MM.1S (cell line): ENCODE measurements around the gene OR6K6.
A peak's percentile ranks its signal among the peaks of the same experiment; 100 is the strongest.

Experiments
- DNase-seq: peaks from one replicate; pipeline ENCODE4 v3.0.0-alpha.2; 2015
- H2AFZ ChIP-seq: fragments of 300-600 bp; sonication (generic); 2 replicates; pipeline ENCODE4 v1.6.0; 2016; ENCODE audit warnings: antibody characterized with exemption, low read length
- H3F3A ChIP-seq: fragments of 300-600 bp; sonication (generic); 2 replicates; pipeline ENCODE4 v1.6.1; 2016; ENCODE audit warnings: mild to moderate bottlenecking, antibody characterized with exemption, low read length, moderate library complexity, mixed read lengths; ENCODE audit not compliant: insufficient read depth
- H3K27ac ChIP-seq: fragments of 300-600 bp; sonication (generic); 2 replicates; pipeline ENCODE4 v1.5.1; 2016; ENCODE audit warnings: mild to moderate bottlenecking, low read length
- H3K27me3 ChIP-seq: fragments of 300-600 bp; sonication (generic); replicated peaks from 2 replicates; pipeline ENCODE4 v1.6.0; 2016; ENCODE audit warnings: low read length; ENCODE audit not compliant: insufficient read depth
- H3K36me3 ChIP-seq: fragments of 300-600 bp; sonication (generic); replicated peaks from 2 replicates; pipeline ENCODE4 v1.6.1; 2016; ENCODE audit warnings: mild to moderate bottlenecking, low read length, mixed read lengths; ENCODE audit not compliant: insufficient read depth
- H3K4me1 ChIP-seq: fragments of 300-600 bp; sonication (generic); 2 replicates; pipeline ENCODE4 v1.6.1; 2016; ENCODE audit warnings: low read length, mixed read lengths
- H3K4me2 ChIP-seq: fragments of 300-600 bp; sonication (generic); 2 replicates; pipeline ENCODE4 v1.6.0; 2016; ENCODE audit warnings: low read depth, low read length
- H3K4me3 ChIP-seq: fragments of 300-600 bp; sonication (generic); 2 replicates; pipeline ENCODE4 v1.5.1; 2016; ENCODE audit warnings: low read length, mixed read lengths
- H3K79me2 ChIP-seq: fragments of 300-600 bp; sonication (generic); 2 replicates; pipeline ENCODE4 v1.6.1; 2016; ENCODE audit warnings: mixed run types, low read length, mixed read lengths
- H3K9ac ChIP-seq: fragments of 300-600 bp; sonication (generic); 2 replicates; pipeline ENCODE4 v1.6.1; 2016; ENCODE audit warnings: low read length, mixed read lengths
- H3K9me2 ChIP-seq: fragments of 300-600 bp; sonication (generic); replicated peaks from 2 replicates; pipeline ENCODE4 v1.6.1; 2016; ENCODE audit warnings: mild to moderate bottlenecking, low read length, mixed read lengths; ENCODE audit not compliant: insufficient read depth
- H3K9me3 ChIP-seq: fragments of 300-600 bp; sonication (generic); replicated peaks from 2 replicates; pipeline ENCODE4 v1.6.1; 2016; ENCODE audit warnings: mild to moderate bottlenecking, low read length, mixed read lengths; ENCODE audit not compliant: insufficient read depth
- H4K20me1 ChIP-seq: fragments of 300-600 bp; sonication (generic); 2 replicates; pipeline ENCODE4 v1.6.1; 2016; ENCODE audit warnings: mild to moderate bottlenecking, low read length, moderate library complexity, mixed read lengths; ENCODE audit not compliant: insufficient read depth
- CTCF ChIP-seq: fragments of 300-600 bp; sonication (generic); IDR thresholded peaks from 2 replicates; pipeline ENCODE4 v1.5.1; 2016; ENCODE audit warnings: antibody characterized with exemption, low read length, mixed read lengths
- EZH2 ChIP-seq: fragments of 300-600 bp; sonication (generic); optimal IDR thresholded peaks from 2 replicates; pipeline ENCODE3; 2017; ENCODE audit warnings: low read depth, mild to moderate bottlenecking, antibody characterized with exemption, low read length, mixed read lengths
- EZH2phosphoT487 ChIP-seq: fragments of 300-600 bp; sonication (generic); IDR thresholded peaks from 2 replicates; pipeline ENCODE4 v1.6.1; 2018; ENCODE audit warnings: antibody characterized with exemption, low read length

Gene OR6K6

DNA sequence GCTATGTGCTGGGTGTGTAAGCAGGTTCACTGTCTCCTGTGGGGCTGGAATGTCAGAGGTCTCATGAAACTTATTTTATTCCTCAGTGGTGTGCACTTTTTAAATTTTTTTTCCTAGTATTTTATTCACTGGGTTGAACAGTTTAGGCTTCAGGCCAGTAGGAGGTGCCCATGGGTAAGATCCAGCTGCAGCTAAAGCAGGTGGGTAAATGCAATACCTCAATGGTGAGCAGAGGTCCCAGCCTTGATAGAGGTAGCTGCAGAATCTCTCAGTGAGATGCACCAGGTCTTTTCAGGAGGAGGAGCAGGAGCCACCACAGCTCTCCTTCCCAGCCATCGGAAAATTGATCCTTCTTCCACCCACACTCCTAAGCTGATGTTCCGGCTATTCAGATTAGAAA lies 39.1 kb downstream of the OR6K6 start:
- Histone ChIP-seq H2AFZ (no peak overlapping the region), H3K9me3 (no peaks in the 10 kb centered on the region), H4K20me1 (no peaks in the 10 kb centered on the region), H3K27me3 (no peaks in the 10 kb centered on the region), H3F3A (no peaks in the 10 kb centered on the region), H3K27ac (no peak overlapping the region), H3K4me1 (no peaks in the 10 kb centered on the region), H3K4me2 (no peak overlapping the region), H3K79me2 (no peaks in the 10 kb centered on the region), H3K4me3 (no peak overlapping the region), H3K9me2 (no peaks in the 10 kb centered on the region), H3K36me3 (no peaks in the 10 kb centered on the region), H3K9ac (no peak overlapping the region)
- TF ChIP-seq CTCF = peak; percentile 71
- no peak for TF ChIP-seq EZH2
- peak; percentile 53 for DNase-seq

DNA sequence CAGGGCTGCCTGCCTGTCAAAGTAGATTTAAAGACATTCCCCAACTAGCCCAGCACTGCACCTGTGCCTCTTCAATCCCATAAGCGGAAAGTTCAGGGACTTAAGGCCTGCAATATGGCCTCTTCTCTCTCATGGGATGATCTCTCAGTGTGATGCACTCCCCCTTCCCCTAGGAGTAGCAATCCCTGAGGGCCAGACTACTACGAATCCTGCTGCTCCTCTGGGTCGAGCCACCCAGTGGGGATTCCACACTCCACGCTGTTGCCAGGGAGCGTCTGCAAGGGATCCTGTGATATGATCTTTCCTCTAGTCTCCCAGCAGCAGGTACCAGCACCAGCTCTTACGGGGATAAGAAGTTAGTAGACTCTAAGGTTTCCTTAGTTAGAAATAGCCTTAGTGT lies 39.7 kb downstream of the OR6K6 start:
- Histone ChIP-seq H3K4me2 (no peak overlapping the region), H3K4me3 (no peak overlapping the region), H3K9ac (no peak overlapping the region), H3K27ac (no peak overlapping the region), H3F3A (no peaks in the 10 kb centered on the region), H3K27me3 (no peaks in the 10 kb centered on the region), H4K20me1 (no peaks in the 10 kb centered on the region), H3K9me2 (no peaks in the 10 kb centered on the region), H3K4me1 (no peaks in the 10 kb centered on the region), H3K79me2 (no peaks in the 10 kb centered on the region), H3K9me3 (no peaks in the 10 kb centered on the region), H2AFZ (no peak overlapping the region), H3K36me3 (no peaks in the 10 kb centered on the region)
- TF ChIP-seq CTCF = no peak
- no peak for TF ChIP-seq EZH2
- no peak for TF ChIP-seq EZH2phosphoT487
- no peak for DNase-seq

GRCh38 chr1:158798531-158798930 lies 44.0 kb downstream of the OR6K6 start:
- Histone ChIP-seq H3K4me1 (no peaks in the 10 kb centered on the region), H3K79me2 (no peaks in the 10 kb centered on the region), H3K36me3 (no peaks in the 10 kb centered on the region), H2AFZ (no peak overlapping the region), H3K27ac (no peak overlapping the region), H3K9ac (no peak overlapping the region), H3K4me3 (no peak overlapping the region), H3K9me3 (no peaks in the 10 kb centered on the region), H3K4me2 (no peak overlapping the region), H3K27me3 (no peaks in the 10 kb centered on the region), H3F3A (no peaks in the 10 kb centered on the region), H4K20me1 (no peaks in the 10 kb centered on the region), H3K9me2 (no peaks in the 10 kb centered on the region)
- TF ChIP-seq EZH2 (no peak), EZH2phosphoT487 (no peak), CTCF (no peak)
- no peak for DNase-seq
